ENCODE measurements around the gene SPTAN1.
"Not testable (repeated sequence)": the region's sequence is repeated elsewhere in the genome, so short reads cannot be mapped to it uniquely, and the experiment has no call there.

SPTAN1 gene

DNA sequence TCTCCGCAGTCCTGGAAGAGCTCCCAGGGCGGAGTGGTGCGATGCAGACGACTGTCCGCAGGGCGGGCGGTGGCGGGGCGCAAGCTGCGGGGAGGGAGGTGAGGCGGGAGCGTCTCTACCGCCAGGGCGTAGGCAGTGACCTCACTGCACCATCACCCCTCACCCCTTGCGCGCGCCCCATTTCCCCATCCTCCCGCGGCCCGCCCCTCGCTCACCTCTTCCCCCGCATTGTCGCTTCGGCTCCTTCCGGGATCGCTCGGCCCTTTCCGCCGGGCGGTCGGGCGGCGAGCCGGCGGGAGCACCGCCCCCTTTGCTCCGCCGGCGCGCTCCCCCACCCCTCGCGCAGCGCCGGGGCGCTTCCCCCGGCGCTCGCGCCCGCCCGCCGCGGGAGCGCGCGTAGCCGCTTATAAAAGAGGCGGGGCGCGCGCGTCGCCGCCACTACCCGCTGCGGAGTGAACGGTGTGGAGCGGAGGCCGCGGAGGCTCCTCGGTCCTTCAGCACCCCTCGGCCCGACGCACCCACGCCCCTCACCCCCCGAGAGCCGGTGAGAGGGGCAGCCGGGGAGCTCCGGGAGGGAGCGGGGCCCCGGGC lies at the start of gene SPTAN1:
Gene SPTAN1 (plus strand): TSS at position 435 of the 591 bp plus-strand sequence. CDS start 14,154 bp downstream, outside the sequence.
- peak; percentile 48 for DNase-seq

GRCh38 chr9:128503415-128503825 lies 49.0 kb upstream of the SPTAN1 start:
- not testable (repeated sequence) for DNase-seq

- DNase-seq, result no peak
Observed at GRCh38 chr9:128503870-128504269, 48.5 kb upstream of the SPTAN1 start.

DNA sequence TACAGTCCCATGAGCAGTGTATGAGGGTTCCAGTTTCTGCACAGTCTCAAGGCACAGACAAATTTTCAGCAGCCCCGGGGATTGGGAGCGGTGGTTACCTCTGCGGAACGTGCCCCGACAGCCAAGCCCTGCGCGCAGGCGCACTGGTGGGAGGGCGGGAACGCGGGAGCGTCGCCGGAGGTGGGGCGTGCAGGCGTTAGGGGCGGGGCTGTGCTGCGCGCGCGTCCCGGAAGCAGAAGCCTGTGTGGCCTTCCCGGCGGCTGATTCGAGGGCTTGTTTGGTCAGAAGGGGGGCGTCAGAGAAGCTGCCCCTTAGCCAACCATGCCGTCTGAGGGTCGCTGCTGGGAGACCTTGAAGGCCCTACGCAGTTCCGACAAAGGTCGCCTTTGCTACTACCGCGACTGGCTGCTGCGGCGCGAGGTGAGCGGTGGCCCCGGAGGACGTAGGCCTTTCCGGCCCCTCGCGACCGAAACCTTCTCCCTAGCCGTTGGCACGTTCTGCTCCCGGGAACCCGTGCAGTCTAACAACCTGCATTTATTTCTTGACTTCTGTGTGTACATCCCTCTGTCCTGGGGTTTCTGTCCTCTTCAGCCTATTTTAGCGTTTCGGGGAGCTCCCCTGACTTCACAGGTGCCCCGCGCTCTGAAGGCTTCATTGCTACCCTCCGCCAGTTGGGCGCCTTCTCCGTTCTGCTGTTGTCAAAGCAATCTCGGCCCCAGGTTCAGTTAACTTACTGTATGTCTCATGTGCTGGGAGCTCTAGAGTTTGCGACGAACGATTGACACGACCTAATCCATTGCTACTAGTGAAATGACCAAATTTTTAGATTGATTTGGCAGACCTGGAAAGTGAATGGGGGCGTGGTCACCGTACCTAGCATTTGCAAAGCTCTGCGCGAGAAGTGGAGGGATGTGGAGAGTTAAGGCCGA lies 47.6 kb upstream of the SPTAN1 start, which contains the start of gene GLE1:
Gene GLE1 (plus strand): TSS at position 235 of the 929 bp plus-strand sequence. CDS start 87 bp downstream, at position 322.
- DNase-seq, result peak; percentile 38

- no peak for DNase-seq
Observed at GRCh38 chr9:128505414-128505765, 47.0 kb upstream of the SPTAN1 start.

DNA sequence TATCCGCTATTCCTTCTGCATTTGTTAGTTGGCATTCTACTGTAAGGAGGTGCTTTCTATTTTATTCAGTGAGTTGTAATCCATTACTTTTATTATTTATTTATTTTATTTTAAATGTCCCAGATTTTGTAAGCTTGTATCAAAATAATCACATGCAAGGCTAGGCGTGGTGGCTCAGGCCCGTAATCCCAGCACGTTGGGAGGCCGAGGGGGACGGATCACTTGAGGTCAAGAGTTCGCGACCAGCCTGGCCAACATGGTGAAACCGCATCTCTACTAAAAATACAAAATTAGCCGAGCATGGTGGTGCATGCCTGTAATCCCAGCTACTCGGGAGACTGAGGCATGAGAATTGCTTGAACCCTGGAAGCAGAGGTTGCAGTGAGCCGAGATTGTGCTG lies 46.5 kb upstream of the SPTAN1 start:
- DNase-seq, result not testable (repeated sequence)

- no peak for DNase-seq
Observed at GRCh38 chr9:128512820-128513219, 39.6 kb upstream of the SPTAN1 start.

DNA sequence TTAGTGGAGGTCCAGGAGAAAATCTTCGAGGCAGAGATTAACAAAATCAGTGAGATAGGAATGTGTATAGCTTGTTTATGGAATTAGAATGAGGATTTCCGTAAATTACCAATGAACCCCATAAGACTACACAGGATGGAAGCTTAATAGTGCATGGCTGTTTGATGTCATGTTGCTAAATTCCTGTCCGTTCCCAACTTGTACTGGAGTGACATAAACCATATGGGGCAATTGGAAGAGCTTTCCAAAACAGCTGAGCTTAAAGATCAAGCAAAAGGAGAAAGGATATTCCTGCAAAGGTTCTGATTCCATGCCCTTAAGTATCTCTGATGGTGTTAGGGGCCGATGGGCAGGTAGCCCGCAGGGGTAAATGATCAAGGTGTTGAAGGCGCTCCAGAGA lies 30.4 kb upstream of the SPTAN1 start:
- no peak for DNase-seq

DNA sequence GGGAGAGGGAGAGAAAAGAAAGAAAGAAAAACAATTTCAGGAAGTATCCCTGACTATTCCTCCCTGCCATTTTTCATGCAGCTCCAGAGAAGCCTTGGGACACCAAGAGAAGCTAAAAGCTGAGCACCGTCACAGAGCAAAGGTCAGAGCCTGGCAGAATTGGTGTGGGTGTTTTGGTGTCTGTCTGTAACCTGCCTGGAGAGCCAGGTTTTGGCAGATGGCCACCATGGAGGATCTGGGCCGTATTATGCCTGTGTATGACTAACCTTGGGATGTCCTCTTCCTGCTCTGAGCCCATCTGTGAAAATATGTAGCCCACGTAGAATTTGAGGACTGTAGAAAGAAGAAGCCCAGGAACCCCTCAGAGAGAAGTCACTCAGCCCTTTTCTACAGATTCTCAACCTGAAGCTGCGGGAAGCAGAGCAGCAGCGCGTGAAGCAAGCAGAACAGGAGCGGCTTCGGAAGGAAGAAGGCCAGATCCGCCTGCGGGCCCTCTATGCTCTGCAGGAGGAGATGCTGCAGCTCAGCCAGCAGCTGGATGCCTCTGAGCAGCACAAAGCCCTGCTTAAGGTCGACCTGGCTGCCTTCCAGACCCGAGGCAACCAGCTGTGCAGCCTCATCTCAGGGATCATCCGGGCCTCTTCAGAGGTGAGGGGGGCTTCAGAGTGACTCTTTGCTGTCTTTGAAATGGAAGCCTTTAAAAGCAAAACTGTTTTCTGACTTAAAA lies 29.0 kb upstream of the SPTAN1 start:
- DNase-seq, result no peak

- DNase-seq, result no peak
Observed at GRCh38 chr9:128526720-128527119, 25.7 kb upstream of the SPTAN1 start.

GRCh38 chr9:128528445-128529160 lies 23.8 kb upstream of the SPTAN1 start:
- no peak for DNase-seq

DNA sequence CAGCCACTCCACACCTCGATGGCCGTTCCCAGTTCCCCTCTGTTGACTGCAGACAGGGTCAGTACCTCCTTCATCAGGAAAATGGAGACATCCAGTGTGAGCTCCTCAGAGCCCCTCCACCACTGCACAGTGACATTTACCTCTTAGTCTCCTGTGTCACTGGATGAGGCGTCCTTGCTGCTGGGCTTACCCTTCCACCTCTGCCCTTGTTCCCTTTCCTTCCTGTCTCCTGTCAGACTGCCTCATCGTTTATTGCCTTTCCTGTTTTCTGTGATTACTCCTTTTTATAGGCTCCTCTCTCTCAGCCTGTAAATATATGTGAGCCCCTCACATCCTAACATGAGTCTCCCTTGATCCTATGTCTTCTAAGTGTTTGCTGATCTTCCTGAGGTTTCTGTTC lies 23.2 kb upstream of the SPTAN1 start:
- no peak for DNase-seq

GRCh38 chr9:128532581-128532980 lies 19.8 kb upstream of the SPTAN1 start:
- DNase-seq, result no peak

DNA sequence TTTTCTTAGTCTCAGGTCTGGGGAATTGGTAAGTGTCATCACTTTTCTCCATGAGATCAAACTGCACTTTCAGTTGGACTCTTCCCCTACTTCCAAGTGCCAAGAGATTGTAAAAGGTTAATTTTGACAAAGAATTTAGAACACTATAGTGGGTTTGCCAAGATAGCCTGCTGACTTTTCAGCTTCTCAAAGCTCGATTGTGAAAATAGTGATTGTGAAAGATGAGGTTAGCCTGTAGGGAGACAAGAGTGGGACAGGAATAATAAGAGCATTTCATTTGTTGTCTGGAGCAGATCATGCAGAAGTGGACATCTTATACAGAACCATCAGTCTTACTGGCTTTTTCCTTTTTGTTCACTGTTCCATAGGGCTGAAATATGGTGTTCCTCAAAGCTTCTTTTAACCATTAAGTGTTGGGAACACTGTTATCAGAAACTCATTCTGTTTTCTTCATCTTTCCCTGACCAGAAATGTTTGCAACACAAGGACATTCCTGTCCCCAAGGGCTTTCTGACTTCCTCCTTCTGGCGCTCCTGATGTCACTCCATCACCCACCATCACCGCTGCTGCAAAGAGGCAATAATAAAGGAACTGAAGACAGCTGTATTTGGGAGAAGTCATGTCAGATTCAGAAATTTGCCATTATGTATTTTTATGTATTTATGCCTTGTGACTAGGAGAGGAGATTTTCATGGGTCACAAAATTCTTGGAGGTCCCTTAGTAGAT lies 11.6 kb upstream of the SPTAN1 start:
- no peak for DNase-seq

DNA sequence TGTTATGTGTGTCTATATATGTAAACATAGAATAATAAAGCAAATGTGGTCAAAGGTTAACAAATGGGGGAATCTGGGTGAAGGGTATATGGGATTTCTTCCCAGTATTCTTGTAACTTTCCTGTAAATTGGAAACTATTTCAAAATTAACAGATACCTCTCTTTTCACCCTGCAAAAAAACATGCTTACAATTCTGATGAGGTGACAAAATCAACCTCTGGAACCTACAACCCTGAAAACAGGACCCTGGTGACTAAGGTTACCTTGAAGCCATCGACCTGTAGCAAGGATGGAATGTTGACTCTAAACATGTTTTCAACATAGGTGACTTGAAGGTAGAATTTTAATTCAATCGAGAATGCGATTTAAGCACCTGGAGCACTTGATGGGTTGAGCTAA lies 5.9 kb upstream of the SPTAN1 start:
- no peak for DNase-seq

- DNase-seq, result no peak
Observed at GRCh38 chr9:128548876-128549275, 3.5 kb upstream of the SPTAN1 start.

GRCh38 chr9:128550226-128550625 lies 2.2 kb upstream of the SPTAN1 start:
- no peak for DNase-seq

DNA sequence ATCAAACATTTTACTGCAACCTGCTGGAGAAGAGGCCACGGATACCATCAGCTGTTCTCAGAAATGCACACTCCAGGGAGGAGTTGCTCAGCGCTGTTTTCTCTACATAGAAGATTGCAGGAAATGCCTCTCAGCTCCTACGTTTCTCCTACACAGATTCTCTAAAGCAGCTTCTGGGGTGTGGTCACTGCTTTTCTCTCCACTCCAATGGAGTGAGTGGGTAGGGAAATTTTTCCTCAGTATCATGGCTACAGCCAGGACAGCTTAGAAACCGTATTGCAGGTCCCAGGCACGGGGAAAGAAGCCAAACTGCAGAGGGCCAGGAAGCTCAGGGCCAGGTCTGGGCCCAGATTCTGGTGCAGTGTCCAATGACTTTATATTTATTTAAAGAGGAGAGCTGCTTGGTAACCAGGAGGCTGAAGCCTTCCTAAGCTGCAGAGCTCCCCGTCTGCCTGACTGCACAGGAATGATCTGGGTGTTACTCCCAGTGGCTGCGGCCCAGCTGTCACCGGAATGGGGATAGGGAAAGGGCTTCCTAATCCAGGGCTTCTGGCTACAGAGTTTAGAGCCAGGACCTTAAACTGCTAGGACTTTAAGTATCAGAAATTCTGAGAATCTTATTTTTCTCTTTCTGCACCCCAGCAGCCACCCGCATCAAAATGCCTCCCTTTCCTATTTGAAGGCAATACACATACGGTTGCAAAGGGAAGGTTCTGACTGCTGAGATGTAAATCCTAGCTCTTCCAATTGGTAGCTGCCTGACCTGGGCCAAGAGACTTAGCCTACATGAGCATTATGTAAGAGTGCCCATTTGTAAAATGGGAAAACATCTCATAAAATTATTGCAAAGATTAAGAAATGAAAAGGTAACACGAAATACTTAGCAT lies 1.4 kb upstream of the SPTAN1 start:
- no peak for DNase-seq

DNA sequence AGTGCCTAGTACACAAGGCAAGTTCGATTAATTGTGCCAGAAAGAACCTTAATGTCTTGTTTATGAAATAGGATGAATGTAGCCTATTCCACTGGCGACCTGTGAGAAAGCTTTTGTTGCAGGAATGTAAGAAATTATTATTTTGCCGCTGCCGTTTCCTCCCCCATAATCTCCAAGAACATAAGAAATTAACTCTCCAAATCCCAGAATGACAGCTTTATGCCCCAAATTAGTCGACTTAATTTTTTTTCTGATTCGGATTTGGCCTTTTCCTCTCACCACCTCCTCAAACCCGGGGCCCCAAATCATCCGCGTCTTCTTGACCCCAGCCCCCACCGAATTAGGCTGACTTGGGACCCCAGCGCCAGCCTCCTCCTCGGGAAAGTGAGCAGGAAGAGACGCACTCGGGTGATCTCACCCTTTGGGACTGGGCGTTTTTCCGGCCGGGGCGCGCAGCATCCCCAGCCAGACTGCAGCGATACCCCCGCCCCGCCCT lies 682 bp upstream of the SPTAN1 start:
- no peak for DNase-seq

- no peak for DNase-seq
Observed at GRCh38 chr9:128552744-128553440, 505 bp downstream of the SPTAN1 start.

Data from SIG-M5 (cell line).